ENCODE results near the gene KRT13.
A peak's percentile ranks its signal among the peaks of the same experiment; 100 is the strongest.

The KRT13 gene

DNA sequence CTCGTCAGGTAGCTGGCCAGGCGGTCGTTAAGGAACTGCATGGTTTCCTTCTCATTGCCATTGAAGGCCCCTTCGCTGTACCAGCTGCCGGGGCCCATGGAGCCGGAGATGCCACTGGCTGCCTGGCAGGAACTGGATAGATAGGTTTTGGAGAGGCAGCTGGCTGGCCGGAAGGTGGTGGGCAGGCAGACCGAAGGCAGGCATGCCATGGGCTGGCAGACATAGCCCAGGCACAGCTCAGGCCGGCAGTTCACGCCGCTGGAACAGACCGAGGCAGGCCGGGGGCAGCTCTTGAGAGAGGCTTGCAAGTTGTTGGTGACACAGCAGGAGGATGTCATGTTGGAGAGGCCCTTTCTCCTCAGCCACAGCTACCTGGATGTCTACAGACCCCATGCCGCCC lies 38.4 kb downstream of the KRT13 start, which contains the start of gene KRT32:
TSS of gene KRT32 (minus strand) at position 399 of the 400 bp plus-strand sequence. CDS start at position 338, 61 bp downstream.
- Histone ChIP-seq H3K9ac (ENCODE audit: low read depth, low read length, poor library complexity) (no peak within 1 kb of the TSS), H3K79me1 (ENCODE audit: low read depth, low read length) (no peaks in the 10 kb centered on the region), H2BK5ac (ENCODE audit: low read length) (no peak within 1 kb of the TSS), H3K9me3 (replicated peaks in 1 of 2; ENCODE audit: control insufficient read depth in 2 of 2, insufficient read depth in 1 of 2, low read depth in 1 of 2, low read length in 2 of 2) (no peaks in the 10 kb centered on the region), H3K4me3 (ENCODE audit: low read length in 2 of 2) (no peak within 1 kb of the TSS), H3K4ac (ENCODE audit: low read length) (no peak within 1 kb of the TSS), H2AFZ (ENCODE audit: low read length) (no peak within 1 kb of the TSS), H2BK120ac (ENCODE audit: low read depth, low read length) (no peak within 1 kb of the TSS), H3K23ac (ENCODE audit: low read depth, low read length, poor library complexity) (no peak within 1 kb of the TSS), H3K4me1 (ENCODE audit: control insufficient read depth in 2 of 2, insufficient read depth in 1 of 2, low read depth in 1 of 2, low read length in 2 of 2) (no peaks in the 10 kb centered on the region), H2AK5ac (ENCODE audit: low read depth, low read length) (peak within 1 kb of the TSS; percentile 40), H2BK15ac (ENCODE audit: low read length) (peak within 1 kb of the TSS; percentile 38), H3K36me3 (replicated peaks in 1 of 2; ENCODE audit: control insufficient read depth in 2 of 2, insufficient read depth in 2 of 2, low read length in 2 of 2) (no peaks in the 10 kb centered on the region), H4K8ac (ENCODE audit: low read depth, low read length) (no peak within 1 kb of the TSS), H3K27me3 (ENCODE audit: control insufficient read depth in 3 of 3, insufficient read depth in 3 of 3, low read depth in 1 of 3, low read length in 3 of 3) (no peaks in the 10 kb centered on the region), H3K27ac (replicated peaks; ENCODE audit: low read length) (no peak within 1 kb of the TSS), H3K4me2 (ENCODE audit: insufficient read depth, low read length, poor library complexity, severe bottlenecking) (no peak within 1 kb of the TSS), H3K14ac (ENCODE audit: low read length) (no peak within 1 kb of the TSS), H2BK12ac (ENCODE audit: low read length) (no peak within 1 kb of the TSS), H4K91ac (ENCODE audit: low read depth, low read length, poor library complexity) (no peak within 1 kb of the TSS), H3K18ac (ENCODE audit: low read length) (peak within 1 kb of the TSS; percentile 45)
- no peak for DNase-seq (ENCODE audit: low spot score)
- no CpG with 5 or more reads among the region's 14 CpGs for WGBS, 2 donors (ENCODE audit: extremely low coverage in 2 of 2, insufficient read length in 2 of 2, insufficient replicate concordance in 1 of 2)

DNA sequence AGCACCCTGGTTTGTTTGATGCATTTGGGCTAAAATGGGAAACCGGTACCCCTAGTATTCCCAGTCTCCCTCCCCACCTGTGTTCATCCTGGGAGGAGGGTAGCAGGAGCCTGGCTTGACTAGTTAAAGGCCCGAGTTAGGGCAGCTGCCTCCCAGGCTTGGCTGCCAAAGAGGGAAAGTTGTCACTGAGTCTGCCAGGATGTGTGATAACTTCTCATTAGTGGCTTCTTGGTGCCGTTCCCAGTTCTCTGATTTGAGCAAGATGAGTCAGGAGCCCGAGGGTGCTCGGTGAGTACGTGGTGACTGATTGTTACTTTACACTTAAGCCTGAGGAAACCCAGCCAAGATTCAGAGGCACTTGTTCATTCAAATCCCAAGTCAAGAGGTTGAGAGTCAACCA lies 40.7 kb downstream of the KRT13 start:
- Histone ChIP-seq H3K36me3 (replicated peaks in 1 of 2; ENCODE audit: control insufficient read depth in 2 of 2, insufficient read depth in 2 of 2, low read length in 2 of 2) (no peaks in the 10 kb centered on the region), H3K4ac (ENCODE audit: low read length) (no peak overlapping the region), H2BK15ac (ENCODE audit: low read length) (no peak overlapping the region), H2AFZ (ENCODE audit: low read length) (no peak overlapping the region), H2BK120ac (ENCODE audit: low read depth, low read length) (no peak overlapping the region), H3K4me3 (ENCODE audit: low read length in 2 of 2) (no peak overlapping the region), H3K18ac (ENCODE audit: low read length) (no peak overlapping the region), H3K14ac (ENCODE audit: low read length) (no peak overlapping the region), H2BK5ac (ENCODE audit: low read length) (no peak overlapping the region), H3K23ac (ENCODE audit: low read depth, low read length, poor library complexity) (no peak overlapping the region), H4K8ac (ENCODE audit: low read depth, low read length) (no peak overlapping the region), H3K9ac (ENCODE audit: low read depth, low read length, poor library complexity) (no peak overlapping the region), H3K4me1 (ENCODE audit: control insufficient read depth in 2 of 2, insufficient read depth in 1 of 2, low read depth in 1 of 2, low read length in 2 of 2) (no peaks in the 10 kb centered on the region), H3K27me3 (ENCODE audit: control insufficient read depth in 3 of 3, insufficient read depth in 3 of 3, low read depth in 1 of 3, low read length in 3 of 3) (no peaks in the 10 kb centered on the region), H4K91ac (ENCODE audit: low read depth, low read length, poor library complexity) (no peak overlapping the region), H2BK12ac (ENCODE audit: low read length) (no peak overlapping the region), H3K79me1 (ENCODE audit: low read depth, low read length) (no peaks in the 10 kb centered on the region), H3K9me3 (replicated peaks in 1 of 2; ENCODE audit: control insufficient read depth in 2 of 2, insufficient read depth in 1 of 2, low read depth in 1 of 2, low read length in 2 of 2) (no peaks in the 10 kb centered on the region), H3K4me2 (ENCODE audit: insufficient read depth, low read length, poor library complexity, severe bottlenecking) (no peak overlapping the region), H3K27ac (replicated peaks; ENCODE audit: low read length) (no peak overlapping the region), H2AK5ac (ENCODE audit: low read depth, low read length) (no peak overlapping the region)
- no CpG with 5 or more reads among the region's 6 CpGs for WGBS, 2 donors (ENCODE audit: extremely low coverage in 2 of 2, insufficient read length in 2 of 2, insufficient replicate concordance in 1 of 2)
- DNase-seq (ENCODE audit: low spot score), result no peak

DNA sequence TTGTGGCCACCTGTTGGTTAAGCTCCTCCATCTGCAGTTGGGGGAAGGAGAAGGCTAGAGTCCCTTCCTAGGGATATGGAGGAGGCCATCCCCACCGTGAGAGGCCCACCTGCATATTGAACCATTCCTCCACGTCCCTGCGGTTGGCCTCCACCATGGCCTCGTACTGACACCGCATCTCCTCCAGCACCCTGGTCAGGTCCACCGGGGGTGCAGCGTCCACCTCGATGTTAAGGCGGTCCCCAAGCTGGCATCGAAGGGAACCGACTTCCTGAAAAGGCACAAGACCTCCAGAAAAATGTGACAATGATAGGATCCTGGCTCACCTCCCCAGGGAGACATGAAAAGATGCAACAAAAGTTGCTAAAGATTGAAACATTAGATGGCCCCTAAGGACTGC lies 41.2 kb downstream of the KRT13 start:
- no peaks in the 10 kb centered on the region for H3K79me1 ChIP-seq (ENCODE audit: low read depth, low read length)
- no peak overlapping the region for H2BK120ac ChIP-seq (ENCODE audit: low read depth, low read length)
- no peak overlapping the region for H2AFZ ChIP-seq (ENCODE audit: low read length)
- no peak overlapping the region for H3K27ac ChIP-seq (replicated peaks; ENCODE audit: low read length)
- H3K4me1 ChIP-seq (ENCODE audit: control insufficient read depth in 2 of 2, insufficient read depth in 1 of 2, low read depth in 1 of 2, low read length in 2 of 2), result no peaks in the 10 kb centered on the region
- no peak overlapping the region for H3K23ac ChIP-seq (ENCODE audit: low read depth, low read length, poor library complexity)
- no peak overlapping the region for H2BK12ac ChIP-seq (ENCODE audit: low read length)
- WGBS, 2 donors (ENCODE audit: extremely low coverage in 2 of 2, insufficient read length in 2 of 2, insufficient replicate concordance in 1 of 2), result no CpG with 5 or more reads among the region's 11 CpGs
- no peaks in the 10 kb centered on the region for H3K36me3 ChIP-seq (replicated peaks in 1 of 2; ENCODE audit: control insufficient read depth in 2 of 2, insufficient read depth in 2 of 2, low read length in 2 of 2)
- H3K14ac ChIP-seq (ENCODE audit: low read length), result peak overlapping the region; percentile 22
- peak overlapping the region; percentile 4 for H2BK15ac ChIP-seq (ENCODE audit: low read length)
- no peak overlapping the region for H3K4ac ChIP-seq (ENCODE audit: low read length)
- no peak overlapping the region for H2BK5ac ChIP-seq (ENCODE audit: low read length)
- H3K4me3 ChIP-seq (ENCODE audit: low read length in 2 of 2), result no peak overlapping the region
- H3K4me2 ChIP-seq (ENCODE audit: insufficient read depth, low read length, poor library complexity, severe bottlenecking), result no peak overlapping the region
- no peaks in the 10 kb centered on the region for H3K9me3 ChIP-seq (replicated peaks in 1 of 2; ENCODE audit: control insufficient read depth in 2 of 2, insufficient read depth in 1 of 2, low read depth in 1 of 2, low read length in 2 of 2)
- no peak overlapping the region for H3K9ac ChIP-seq (ENCODE audit: low read depth, low read length, poor library complexity)
- no peak overlapping the region for H4K8ac ChIP-seq (ENCODE audit: low read depth, low read length)
- H2AK5ac ChIP-seq (ENCODE audit: low read depth, low read length), result no peak overlapping the region
- no peaks in the 10 kb centered on the region for H3K27me3 ChIP-seq (ENCODE audit: control insufficient read depth in 3 of 3, insufficient read depth in 3 of 3, low read depth in 1 of 3, low read length in 3 of 3)
- DNase-seq (ENCODE audit: low spot score), result no peak
- no peak overlapping the region for H3K18ac ChIP-seq (ENCODE audit: low read length)
- no peak overlapping the region for H4K91ac ChIP-seq (ENCODE audit: low read depth, low read length, poor library complexity)

DNA sequence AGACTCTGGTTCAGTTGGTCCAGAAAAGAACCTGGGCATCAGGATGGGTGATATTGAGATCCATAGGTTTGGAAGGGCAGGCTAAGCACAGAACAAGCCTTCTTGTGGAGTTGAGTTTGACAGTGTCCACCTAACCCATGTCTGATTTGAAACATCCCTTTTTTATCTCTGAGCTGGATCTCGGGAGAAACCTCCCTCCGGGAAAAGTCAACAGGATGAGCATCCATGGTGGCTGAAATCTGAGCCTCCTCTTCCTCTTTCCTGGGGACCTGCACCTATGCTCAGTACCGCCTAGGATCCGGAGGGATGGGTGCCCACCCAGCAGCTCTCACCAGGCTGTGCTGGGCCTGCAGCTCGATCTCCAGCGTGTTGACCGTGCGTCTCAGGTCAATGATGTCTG lies 41.7 kb downstream of the KRT13 start:
- no peak overlapping the region for H2BK120ac ChIP-seq (ENCODE audit: low read depth, low read length)
- H4K91ac ChIP-seq (ENCODE audit: low read depth, low read length, poor library complexity), result no peak overlapping the region
- DNase-seq (ENCODE audit: low spot score), result no peak
- no peaks in the 10 kb centered on the region for H3K4me1 ChIP-seq (ENCODE audit: control insufficient read depth in 2 of 2, insufficient read depth in 1 of 2, low read depth in 1 of 2, low read length in 2 of 2)
- H3K18ac ChIP-seq (ENCODE audit: low read length), result no peak overlapping the region
- no peaks in the 10 kb centered on the region for H3K36me3 ChIP-seq (replicated peaks in 1 of 2; ENCODE audit: control insufficient read depth in 2 of 2, insufficient read depth in 2 of 2, low read length in 2 of 2)
- H3K9me3 ChIP-seq (replicated peaks in 1 of 2; ENCODE audit: control insufficient read depth in 2 of 2, insufficient read depth in 1 of 2, low read depth in 1 of 2, low read length in 2 of 2), result no peaks in the 10 kb centered on the region
- no peak overlapping the region for H3K14ac ChIP-seq (ENCODE audit: low read length)
- no peak overlapping the region for H2AFZ ChIP-seq (ENCODE audit: low read length)
- no peak overlapping the region for H4K8ac ChIP-seq (ENCODE audit: low read depth, low read length)
- no peak overlapping the region for H3K4me3 ChIP-seq (ENCODE audit: low read length in 2 of 2)
- H2AK5ac ChIP-seq (ENCODE audit: low read depth, low read length), result no peak overlapping the region
- no peaks in the 10 kb centered on the region for H3K79me1 ChIP-seq (ENCODE audit: low read depth, low read length)
- no peak overlapping the region for H2BK5ac ChIP-seq (ENCODE audit: low read length)
- no peaks in the 10 kb centered on the region for H3K27me3 ChIP-seq (ENCODE audit: control insufficient read depth in 3 of 3, insufficient read depth in 3 of 3, low read depth in 1 of 3, low read length in 3 of 3)
- no peak overlapping the region for H2BK12ac ChIP-seq (ENCODE audit: low read length)
- H3K4ac ChIP-seq (ENCODE audit: low read length), result no peak overlapping the region
- H3K4me2 ChIP-seq (ENCODE audit: insufficient read depth, low read length, poor library complexity, severe bottlenecking), result no peak overlapping the region
- WGBS, 2 donors (ENCODE audit: extremely low coverage in 2 of 2, insufficient read length in 2 of 2, insufficient replicate concordance in 1 of 2), result no CpG with 5 or more reads among the region's 8 CpGs
- H3K23ac ChIP-seq (ENCODE audit: low read depth, low read length, poor library complexity), result no peak overlapping the region
- H3K27ac ChIP-seq (replicated peaks; ENCODE audit: low read length), result no peak overlapping the region
- peak overlapping the region; percentile 4 for H2BK15ac ChIP-seq (ENCODE audit: low read length)
- no peak overlapping the region for H3K9ac ChIP-seq (ENCODE audit: low read depth, low read length, poor library complexity)
